Breast epithelium (tissue), 3 donors: Measurements from ENCODE around the gene IL21R.

Source experiments
- CTCF ChIP-seq, 3 donors: fragments of 450-650 bp; IDR thresholded peaks; one replicate each; pipeline ENCODE4 v1.5.1; 2016 to 2017; ENCODE audit warnings: antibody characterized with exemption in 3 of 3, mild to moderate bottlenecking in 3 of 3, moderate library complexity in 3 of 3
- POLR2A ChIP-seq: fragments of 450-650 bp; IDR thresholded peaks from one replicate; pipeline ENCODE4 v1.6.1; 2016; ENCODE audit warnings: antibody characterized with exemption, mild to moderate bottlenecking, moderate library complexity
- POLR2AphosphoS5 ChIP-seq, 3 donors: sonication (generic); formaldehyde crosslinking; IDR thresholded peaks; one replicate each; pipeline ENCODE4 v1.6.1; 2017; ENCODE audit warnings: antibody characterized with exemption in 3 of 3

- TF ChIP-seq CTCF (IDR thresholded peaks at IDR 0.05) (no peak), POLR2AphosphoS5 (IDR thresholded peaks at IDR 0.05) (no peak), POLR2A (no peak)
Observed at GRCh38 chr16:27428026-27428785, 26.2 kb downstream of the IL21R start.
